T-helper 2 cell (primary cell): ENCODE measurements around the gene CACFD1.

ENCODE experiments used
- DNase-seq, 5 experiments: peaks; one replicate each; pipeline versions ENCODE4 v3.0.0 to v3.0.0-alpha.2; 2012 to 2022

The CACFD1 gene

GRCh38 chr9:133502112-133502511 lies 42.3 kb downstream of the CACFD1 start:
- no peak for DNase-seq

GRCh38 chr9:133505186-133505830 lies 45.5 kb downstream of the CACFD1 start:
- no peak for DNase-seq

DNA sequence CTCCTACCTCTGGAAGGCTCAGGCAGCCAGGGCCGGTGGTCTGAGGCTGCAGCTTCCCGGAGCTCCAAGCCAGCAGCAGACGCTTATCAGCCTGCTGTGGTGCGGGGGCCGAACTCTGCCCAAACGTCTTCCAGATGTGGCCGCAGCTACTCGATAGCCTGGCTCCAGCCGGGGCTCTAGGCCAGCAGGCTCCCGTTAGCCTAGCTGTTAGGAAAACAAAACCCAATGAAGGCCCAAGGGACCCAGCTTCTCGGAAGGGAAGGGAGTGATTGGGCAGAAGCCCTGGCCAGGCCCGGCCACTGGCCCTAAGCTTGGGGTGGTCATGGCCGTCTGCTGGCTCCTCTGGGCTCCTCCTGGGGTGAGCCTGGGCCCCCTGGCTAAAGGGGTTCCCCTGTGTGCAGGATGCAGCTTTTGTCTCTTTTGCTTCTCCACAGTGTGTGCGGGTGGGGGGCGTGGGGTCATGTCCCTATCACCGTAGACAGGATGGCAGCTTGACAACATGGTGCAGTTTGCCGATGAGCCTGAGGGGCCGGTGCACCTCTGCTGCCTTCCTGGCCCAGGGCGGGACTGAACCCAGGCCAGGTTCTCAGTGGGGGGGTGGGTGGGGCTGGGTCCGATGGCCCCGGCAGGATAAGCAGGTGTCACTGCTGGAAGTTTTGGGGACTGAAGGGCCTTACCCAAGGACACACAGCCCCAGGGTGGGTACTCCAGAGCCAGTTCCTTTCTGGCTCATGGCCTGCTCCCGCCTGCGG lies 46.3 kb downstream of the CACFD1 start:
- no peak for DNase-seq

DNA sequence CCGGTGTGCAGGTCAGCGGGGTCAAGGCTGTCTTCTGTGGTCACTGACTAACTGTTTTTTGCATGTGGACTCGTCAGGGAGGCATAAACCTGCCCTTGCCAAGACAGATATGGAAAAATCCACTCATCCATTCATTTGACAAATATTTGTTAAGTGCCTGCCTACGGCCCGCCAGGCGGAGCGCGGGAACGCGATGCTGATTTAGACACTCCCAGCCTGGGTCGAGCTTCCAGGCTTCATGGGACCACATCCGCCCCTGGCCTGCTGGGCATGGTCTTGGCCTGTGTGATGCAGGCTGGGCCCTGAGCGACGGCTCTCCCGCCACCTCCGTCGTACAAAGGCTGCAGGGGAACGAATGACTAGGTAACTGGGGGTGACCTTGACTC lies 46.9 kb downstream of the CACFD1 start:
- no peak for DNase-seq

DNA sequence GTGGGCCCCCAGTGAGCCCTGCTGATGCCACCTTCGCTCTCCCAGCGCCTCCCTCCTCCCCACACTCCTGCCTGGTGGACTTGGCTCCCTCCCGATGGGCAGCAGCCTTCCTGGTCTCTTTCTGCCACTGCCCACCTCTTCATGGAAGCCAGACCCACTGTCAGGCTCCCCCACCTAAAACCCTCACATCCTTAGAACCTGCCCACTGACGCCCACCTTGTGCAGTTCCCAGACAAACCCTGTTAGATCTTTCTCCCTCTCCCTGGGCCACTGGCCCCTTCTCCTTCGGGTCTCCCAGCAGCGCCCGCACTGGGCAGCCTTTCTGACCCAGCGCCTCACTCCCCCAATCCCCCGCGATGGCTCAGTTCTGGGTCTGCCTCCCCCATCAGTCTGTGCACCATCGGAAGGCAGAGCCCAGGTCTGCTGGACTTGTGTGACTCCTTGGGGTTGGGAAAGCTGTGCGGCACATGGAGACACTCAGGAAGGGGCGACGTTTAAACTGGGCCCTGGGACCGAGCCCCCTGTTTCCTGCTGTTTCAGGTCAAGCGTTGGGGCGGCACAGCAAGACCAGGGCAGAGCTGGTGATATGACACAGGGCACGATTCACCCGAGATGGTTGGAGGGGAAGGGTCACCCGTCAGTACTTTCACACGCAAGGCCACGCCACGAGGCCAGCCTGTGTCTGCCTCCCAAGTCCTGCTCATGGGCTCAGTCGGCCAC lies 47.6 kb downstream of the CACFD1 start:
- no peak for DNase-seq

DNA sequence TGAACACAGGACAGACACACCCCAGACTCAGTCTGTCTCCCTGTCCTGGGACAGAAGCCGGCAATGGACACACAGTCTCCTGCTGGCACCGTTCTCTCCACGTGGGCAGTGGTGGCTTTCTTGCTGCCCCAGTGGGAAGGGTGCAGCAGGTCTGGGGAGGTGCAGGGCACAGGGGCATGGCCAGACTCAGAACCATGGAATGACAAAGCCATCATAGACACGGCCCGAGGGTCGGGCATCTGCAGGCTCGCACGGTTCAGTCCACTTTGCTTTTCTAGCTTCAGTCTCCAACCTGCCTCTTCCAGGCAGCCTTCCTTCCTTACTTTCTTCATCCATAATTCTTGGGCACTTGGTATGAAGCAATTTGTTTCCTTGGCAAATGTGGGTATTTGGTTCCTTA lies 48.3 kb downstream of the CACFD1 start:
- no peak for DNase-seq

GRCh38 chr9:133509179-133510083 lies 49.7 kb downstream of the CACFD1 start:
- peak in 1 of 5 experiments; percentile 36 for DNase-seq

- DNase-seq: no peak
Observed at GRCh38 chr9:133510926-133511505, 51.2 kb downstream of the CACFD1 start.

GRCh38 chr9:133511607-133512006 lies 51.8 kb downstream of the CACFD1 start:
- no peak for DNase-seq

DNA sequence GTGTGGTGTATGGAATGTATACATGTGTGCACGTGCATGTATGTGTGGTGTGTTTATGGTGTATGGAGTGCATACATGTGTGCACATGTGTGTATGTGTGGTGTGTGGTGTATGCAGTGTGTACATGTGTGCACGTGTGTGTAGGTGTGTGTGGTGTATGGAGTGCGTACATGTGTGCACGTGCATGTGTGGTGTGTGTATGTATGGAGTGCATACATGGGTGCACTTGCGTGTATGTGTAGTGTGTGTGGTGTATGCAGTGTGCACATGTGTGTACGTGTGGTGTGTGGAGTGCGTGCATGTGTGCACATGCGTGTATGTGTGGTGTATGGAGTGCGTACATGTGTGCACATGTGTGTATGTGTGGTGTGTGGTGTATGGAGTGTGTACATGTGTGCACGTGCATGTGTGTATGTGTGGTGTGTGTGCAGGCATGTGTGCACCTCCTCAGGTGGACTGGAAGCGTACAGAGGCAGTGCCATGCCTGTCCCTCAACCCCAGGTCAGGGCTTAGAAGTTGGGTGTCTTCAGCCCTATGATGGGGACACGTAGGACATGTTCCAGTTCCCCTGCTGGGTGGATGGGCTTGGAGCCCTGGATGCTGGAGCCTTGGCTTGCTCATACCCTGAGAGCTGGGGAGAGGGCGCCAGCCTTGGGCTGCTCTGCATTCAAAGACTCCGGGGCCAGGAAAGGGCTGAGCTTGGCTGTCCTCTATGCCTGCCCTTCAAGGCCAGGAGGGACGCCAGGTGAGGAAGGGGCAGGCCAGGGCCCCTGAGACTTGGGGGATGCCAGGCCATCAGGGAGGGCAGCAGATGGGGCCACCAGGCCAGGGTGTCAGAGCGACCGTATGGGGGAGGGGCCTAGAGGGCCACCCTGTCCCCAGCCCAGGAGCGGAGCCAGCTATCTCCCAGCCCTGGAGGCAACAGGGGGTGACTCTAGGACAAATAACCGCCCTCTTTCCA lies 52.8 kb downstream of the CACFD1 start:
- no peak for DNase-seq

DNA sequence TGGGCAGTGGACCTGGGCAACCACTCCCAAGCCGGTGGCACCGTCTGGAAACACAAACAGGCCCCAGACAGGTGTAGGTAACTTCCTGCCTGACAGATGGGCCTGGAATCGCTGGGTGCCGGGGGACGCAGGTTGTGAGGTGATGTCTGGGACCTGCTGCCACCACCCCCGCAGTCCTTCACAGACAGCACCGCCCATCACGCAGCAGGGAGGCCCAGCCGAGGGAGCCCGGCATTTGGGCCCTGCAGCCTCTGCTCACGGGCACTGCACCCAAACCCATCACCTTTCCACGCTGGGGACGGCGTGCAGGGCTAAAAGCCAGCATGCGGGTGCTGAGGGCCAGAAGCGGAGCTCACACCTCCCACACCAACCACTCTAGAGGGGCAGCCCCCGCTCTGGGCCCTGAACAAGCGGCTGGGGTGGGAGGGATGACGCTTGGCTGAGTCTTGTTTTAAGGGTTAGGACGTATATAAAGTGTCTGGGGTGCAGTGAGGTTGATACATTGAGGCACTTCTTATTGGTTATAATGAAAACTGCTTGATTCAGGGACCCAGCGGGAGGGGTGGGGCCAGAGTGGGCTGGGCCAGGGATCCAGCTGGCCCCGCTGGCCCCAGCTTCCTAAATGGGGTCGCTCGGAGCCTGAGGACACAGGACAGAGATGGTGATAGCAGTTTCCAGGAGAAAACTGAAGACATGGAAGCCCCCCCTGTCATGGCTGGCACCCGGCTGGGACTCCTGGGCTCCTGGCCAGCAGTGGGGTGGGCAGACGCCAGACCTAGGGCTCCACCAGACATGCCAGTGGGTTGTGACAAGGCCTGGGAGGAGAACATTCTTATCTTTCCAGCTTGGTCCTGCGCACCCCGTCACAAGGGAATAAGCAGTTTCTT lies 53.7 kb downstream of the CACFD1 start:
- DNase-seq: no peak

DNA sequence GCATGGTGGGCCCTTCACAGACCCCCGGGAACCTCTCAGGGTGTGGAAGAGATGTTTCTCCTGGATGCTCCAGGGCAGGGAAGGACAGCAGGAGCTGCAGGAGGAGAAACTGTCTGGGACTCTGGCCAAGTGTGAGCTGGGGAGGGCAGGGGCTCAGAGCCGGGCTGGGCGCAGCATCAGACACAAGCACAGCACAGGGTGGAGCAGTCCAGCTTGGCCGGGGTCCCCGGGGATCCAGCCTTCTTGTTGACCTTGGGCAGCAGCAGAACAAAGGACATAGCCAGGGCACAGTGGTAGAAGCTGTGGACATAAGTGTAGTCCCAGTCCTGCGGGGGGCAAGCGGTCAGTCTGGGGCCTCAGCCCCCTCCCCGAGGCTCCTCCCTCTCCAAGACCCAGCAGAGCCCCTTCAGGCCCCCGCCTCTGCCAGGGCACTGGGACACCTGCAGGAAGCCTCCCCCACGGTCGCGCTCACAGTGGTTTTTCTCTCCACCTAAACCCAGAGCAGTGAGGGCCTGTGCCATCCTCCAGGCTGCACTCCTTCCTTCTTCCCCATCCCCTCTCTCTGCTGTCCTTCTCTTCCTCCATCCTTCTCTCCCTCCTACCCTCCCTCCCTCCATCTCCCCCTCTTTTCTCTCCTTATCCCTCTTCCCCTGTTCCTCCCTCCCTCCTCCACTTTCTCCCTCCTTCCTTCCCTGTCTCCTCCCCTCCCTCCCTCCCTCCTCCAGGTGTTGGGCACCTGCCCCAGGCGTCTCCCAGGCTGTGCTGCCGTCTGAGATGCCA lies 54.9 kb downstream of the CACFD1 start:
- no peak for DNase-seq

- no peak for DNase-seq
Observed at GRCh38 chr9:133515240-133515610, 55.4 kb downstream of the CACFD1 start.

DNA sequence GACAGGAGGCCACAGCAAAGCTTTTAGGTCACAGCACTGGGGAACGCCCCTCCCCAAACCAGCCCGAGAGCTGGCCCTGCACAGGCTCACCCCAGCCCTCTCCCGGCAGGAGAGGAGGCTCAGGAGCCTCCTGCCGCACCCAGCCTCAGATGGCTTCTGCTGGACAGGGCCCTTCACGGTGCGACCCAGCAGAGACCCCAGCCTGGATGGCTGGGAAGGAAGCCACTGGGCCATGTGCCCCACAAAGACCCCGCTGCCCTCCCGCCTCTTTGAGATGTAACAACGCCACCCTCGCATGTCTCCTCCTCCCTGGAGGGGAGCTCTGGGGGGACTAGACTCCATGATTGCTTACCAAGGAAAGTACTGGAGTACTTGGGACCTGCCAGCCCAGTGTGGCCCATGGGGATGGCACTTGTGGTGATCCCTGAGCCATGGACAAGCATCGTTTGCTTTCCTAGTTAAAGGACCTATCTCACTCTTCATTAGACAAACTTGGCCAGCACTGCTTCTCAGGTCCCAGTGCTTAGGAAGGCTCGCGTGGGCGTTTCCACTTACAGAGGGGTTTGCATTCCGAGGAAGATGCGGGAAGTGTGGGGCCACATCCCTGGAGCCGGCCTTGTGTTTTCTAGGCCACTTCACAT lies 56.0 kb downstream of the CACFD1 start:
- no peak for DNase-seq

DNA sequence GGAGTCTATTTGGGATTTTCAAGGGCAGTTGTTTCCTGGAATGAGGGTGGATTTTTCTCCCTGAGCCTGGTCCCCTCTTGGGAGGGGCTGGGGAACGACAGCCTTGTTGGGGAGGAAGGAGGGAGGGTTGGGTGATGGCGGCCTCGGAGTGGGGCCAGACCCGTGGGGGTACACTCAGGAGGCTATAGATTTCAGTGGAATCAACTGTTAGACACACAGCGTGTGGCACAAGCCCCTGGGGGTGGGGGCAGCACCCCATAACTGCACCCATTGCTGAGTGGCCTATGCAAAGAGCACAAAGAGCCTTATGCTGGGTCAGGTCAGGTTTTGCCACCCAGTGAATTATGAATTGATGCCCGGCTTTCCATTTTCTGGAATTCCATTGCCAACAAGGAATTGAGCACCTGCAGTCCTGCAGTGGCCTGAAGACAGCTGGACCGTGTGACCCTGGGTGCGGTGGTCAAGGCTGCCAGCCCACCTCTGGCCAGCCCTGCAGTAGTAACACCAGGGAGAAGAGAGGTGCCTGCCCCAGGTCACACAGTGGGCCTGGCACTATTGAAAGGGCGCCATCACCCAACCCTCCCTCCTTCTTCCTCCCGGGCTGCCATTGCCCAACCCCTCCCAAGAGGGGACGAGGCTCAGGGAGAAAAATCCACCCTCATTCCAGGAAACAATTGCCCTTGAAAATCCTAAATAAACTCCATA lies 56.6 kb downstream of the CACFD1 start:
- DNase-seq: no peak

- DNase-seq: no peak
Observed at GRCh38 chr9:133516961-133517350, 57.2 kb downstream of the CACFD1 start.

- DNase-seq: no peak
Observed at GRCh38 chr9:133517711-133518110, 57.9 kb downstream of the CACFD1 start.

DNA sequence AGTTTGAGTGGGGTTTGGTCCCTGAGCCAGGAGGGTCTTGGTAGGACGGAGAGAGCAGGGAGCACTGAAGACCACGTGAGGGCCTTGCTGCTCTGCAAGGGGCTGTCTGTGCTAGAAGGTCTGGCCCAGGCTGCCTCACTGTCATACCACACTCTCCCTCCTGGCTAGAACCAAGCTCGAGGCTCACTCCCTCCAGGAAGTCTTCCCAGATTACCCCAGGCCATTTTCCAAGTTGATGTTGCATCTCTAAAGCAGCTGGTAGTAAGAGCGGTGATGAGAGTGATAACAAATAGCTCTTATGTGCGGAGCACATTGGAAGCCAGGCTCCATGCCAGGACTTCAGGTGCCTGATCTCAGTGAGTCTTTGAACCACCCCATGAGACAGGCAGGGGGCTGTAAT lies 58.4 kb downstream of the CACFD1 start:
- no peak for DNase-seq
